SK-N-SH treated with all-trans-retinoic acid at 6 μM for 48 hours (cell line): ENCODE results near the gene PAMR1.

ENCODE experiments used
- OSR1 ChIP-seq: fragments of 250-450 bp; sonication (Bioruptor Pico); IDR thresholded peaks from 2 replicates; pipeline ENCODE4 v1.8.0; 2022; ENCODE audit warnings: moderate library complexity, mild to moderate bottlenecking, inconsistent platforms
- ZFP30 ChIP-seq: fragments of 450-650 bp; formaldehyde crosslinking; IDR thresholded peaks from 2 replicates; pipeline ENCODE4 v1.5.0; 2022; ENCODE audit warnings: mild to moderate bottlenecking, moderate library complexity

GRCh38 chr11:35511666-35512065 is 13.8 kb downstream of the PAMR1 start:
- TF ChIP-seq OSR1 (CRISPR knock-in tag): no peak
- no peak for TF ChIP-seq ZFP30
